ENCODE data around the gene COL15A1.

The COL15A1 gene

DNA sequence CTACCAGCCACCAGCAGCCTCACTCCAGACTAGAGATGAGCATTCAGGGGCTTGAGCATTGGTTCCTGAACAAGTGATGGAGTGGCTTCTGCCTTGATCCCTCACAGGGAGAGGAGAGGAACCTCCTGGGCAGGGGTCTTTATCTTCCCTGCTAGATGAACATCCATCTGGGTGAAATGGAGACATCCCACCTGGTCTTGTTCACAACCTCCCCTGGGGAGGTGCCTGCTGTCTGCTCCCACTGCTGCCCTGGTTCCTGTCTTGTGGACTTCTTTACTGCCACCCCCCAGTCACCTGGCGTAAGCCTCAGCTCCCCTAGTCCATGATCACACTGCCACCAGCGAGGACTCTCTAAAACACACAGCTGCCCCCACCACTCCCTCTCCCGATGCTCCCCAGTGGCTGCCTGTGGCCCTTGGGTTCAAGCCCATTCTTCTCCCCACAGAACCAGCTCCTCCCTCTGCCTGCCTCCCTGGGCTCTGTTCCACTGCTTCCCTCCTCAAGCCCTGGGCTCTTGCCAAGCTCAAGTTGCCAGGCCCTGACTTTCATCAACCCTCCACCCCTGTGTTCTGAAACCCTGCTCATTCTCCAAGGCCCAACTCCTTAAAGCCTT, 51.5 kb downstream of the COL15A1 start:
- DNase-seq (ENCODE audit: low read depth in 1 of 2, low spot score in 1 of 2) = no peak
- TF ChIP-seq JUND (IDR thresholded peaks at IDR 0.05; ENCODE audit: low read depth) = no peak
- in situ Hi-C loops (cut with HindIII; ENCODE audit: low pct_unique_long_range_greater_than_20kb, low sequenced_read_pairs) = no loop called here

DNA sequence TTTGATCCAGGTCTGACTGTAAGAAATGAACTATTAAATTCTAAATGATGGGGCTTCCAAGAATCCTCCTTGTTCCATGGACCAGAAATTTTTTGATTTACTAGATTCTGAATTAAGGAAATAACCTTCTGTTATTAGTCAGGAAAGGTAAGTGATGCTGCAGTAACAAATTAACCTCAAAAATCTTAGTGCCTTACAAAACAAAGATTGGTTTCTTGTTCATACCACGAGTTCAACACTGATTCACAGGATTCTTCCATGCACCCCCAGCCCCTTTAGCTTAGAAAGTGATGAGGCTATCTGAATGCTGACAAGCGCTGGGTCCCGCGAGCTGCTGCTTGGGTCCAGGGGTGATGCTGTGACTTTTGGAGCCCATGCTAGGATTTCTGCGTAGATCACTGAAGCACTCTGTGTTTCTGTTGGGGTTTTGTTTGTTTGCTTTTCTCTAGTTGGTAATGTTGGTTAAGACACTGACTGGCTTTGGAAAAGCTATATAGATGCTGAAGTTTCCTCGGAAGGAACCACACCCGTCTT, 52.3 kb downstream of the COL15A1 start:
- TF ChIP-seq JUND (IDR thresholded peaks at IDR 0.05; ENCODE audit: low read depth) = no peak
- no peak for DNase-seq (ENCODE audit: low read depth in 1 of 2, low spot score in 1 of 2)
- in situ Hi-C loops (cut with HindIII; ENCODE audit: low pct_unique_long_range_greater_than_20kb, low sequenced_read_pairs) = no loop called here

- DNase-seq (ENCODE audit: low read depth in 1 of 2, low spot score in 1 of 2) = no peak
- no peak for TF ChIP-seq JUND (IDR thresholded peaks at IDR 0.05; ENCODE audit: low read depth)
- in situ Hi-C loops (cut with HindIII; ENCODE audit: low pct_unique_long_range_greater_than_20kb, low sequenced_read_pairs) = no loop called here
Measured at GRCh38 chr9:98997604-98998003, 53.9 kb downstream of the COL15A1 start.

DNA sequence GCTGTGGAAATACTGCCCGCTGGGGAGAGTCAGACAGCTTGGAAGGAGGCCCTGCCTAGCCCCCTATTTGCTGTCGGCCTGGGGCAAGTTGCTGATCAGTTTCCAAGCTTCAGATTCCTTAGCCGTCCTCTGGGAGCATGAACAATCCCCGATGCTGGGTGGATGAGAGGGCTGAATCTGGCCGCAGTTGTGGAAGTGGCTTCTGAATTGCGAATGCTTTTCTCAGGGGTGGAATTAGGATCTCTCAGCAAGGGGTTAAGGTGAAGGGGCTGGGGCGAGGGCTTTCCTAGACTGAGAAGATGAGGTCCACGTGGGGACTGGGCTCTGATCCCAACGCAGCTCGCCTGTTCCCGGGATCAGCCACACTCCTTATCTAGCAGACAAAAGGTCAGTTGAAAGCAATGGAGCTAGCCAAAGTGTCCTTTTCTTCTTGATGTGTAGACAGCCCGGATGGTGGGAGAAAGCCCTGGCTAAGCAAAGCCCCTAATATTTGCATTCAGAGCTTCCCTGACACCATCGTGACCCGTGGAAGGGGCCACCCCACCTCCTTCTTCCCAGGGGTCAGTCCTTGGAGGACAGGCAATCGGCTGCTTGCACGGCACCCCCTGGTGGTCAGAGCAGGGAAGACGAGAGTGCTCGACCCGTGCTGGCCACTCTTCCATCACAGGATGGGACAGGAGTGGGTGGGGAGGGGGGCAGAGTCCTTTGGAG, 54.9 kb downstream of the COL15A1 start:
- in situ Hi-C loops (cut with HindIII; ENCODE audit: low pct_unique_long_range_greater_than_20kb, low sequenced_read_pairs) = no loop called here
- TF ChIP-seq JUND (IDR thresholded peaks at IDR 0.05; ENCODE audit: low read depth) = no peak
- peak; percentile 43 to 59 for DNase-seq (ENCODE audit: low read depth in 1 of 2, low spot score in 1 of 2)

DNA sequence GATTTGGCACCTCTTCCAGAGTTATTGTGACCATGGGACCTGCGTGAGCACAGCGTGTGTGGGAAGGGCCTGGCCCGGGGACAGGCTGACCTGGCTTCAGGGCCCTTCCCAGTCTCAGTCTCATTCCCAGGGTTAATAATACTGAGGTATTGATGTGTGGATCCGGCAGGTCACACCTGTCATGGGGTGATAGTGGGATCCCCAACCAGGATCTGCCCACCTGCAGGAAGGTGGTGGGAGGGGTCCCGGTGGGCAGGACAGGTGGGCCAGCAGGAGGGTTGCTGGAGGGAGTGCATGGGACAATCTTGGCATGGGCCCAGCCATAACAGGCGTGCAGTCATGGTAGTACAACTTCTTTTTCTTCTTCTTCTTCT, 55.4 kb downstream of the COL15A1 start:
- in situ Hi-C loops (cut with HindIII; ENCODE audit: low pct_unique_long_range_greater_than_20kb, low sequenced_read_pairs) = no loop called here
- no peak for DNase-seq (ENCODE audit: low read depth in 1 of 2, low spot score in 1 of 2)
- TF ChIP-seq JUND (IDR thresholded peaks at IDR 0.05; ENCODE audit: low read depth) = no peak

DNA sequence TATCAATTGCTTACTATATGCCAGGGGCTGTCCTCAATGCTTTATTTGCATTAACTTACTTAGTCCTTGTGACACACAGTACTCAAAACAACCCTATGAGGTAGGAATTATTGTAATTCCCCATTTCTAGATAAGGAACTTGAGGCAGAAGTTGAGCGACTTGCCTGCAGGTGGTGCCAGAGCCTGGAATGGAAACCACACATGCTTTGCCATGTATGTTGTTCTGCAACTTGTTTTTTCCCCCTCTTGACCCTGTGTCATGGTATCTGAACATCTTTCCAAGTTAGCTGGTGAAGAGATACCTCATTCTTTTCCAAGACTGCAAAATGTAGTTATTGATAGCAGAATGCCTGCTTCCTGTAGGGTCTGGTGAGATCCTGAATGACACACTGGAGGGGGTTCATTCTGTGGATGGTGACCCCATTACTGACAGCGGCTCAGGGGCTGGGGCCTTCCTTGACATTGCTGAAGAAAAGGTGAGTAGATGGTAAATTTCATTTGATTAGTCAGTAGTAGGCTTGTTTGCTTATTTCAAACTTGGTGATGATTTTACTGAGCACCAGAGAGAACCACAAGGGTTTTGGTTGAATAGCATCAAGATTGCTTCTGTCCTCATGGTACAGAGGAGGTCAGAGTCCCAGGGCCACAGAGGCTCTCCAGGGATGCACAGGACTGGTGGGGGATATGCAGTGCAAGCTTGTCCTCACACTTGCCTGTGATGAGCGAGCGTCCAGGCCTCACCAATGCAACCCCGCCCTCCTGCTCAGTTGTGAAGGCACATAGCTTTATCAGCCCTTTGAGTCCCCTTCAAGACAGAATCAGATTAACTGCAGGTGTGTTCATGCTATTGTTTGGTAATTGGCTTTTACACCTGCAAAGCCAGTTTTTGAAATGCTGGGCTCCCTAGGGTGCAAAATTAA, 57.0 kb downstream of the COL15A1 start:
- no peak for TF ChIP-seq JUND (IDR thresholded peaks at IDR 0.05; ENCODE audit: low read depth)
- DNase-seq (ENCODE audit: low read depth in 1 of 2, low spot score in 1 of 2) = peak in 1 of 2 experiments; percentile 72
- in situ Hi-C loops (cut with HindIII; ENCODE audit: low pct_unique_long_range_greater_than_20kb, low sequenced_read_pairs) = no loop called here

GRCh38 chr9:99001892-99002291, 58.2 kb downstream of the COL15A1 start:
- in situ Hi-C loops (cut with HindIII; ENCODE audit: low pct_unique_long_range_greater_than_20kb, low sequenced_read_pairs) = no loop called here
- TF ChIP-seq JUND (IDR thresholded peaks at IDR 0.05; ENCODE audit: low read depth) = no peak
- no peak for DNase-seq (ENCODE audit: low read depth in 1 of 2, low spot score in 1 of 2)

DNA sequence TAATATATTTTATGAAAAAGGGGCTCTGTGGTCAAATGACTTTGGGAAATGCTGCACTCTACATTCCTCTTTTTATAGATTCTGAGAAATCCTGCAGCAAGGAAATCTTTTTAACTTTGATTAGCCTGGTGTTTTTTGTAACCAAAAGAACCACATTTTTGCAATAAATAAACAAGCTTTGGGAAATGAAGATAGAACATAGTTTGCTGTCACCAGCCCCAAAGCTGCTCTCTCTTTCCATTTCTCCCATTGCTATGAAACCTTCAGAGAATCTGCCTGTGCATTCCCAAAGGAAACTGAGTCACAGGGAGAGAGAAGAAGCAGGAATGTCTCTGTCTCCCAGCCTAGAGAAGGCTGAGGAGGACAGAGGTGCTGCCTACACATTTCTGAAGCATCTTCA, 59.0 kb downstream of the COL15A1 start:
- in situ Hi-C loops (cut with HindIII; ENCODE audit: low pct_unique_long_range_greater_than_20kb, low sequenced_read_pairs) = no loop called here
- no peak for DNase-seq (ENCODE audit: low read depth in 1 of 2, low spot score in 1 of 2)
- no peak for TF ChIP-seq JUND (IDR thresholded peaks at IDR 0.05; ENCODE audit: low read depth)

DNA sequence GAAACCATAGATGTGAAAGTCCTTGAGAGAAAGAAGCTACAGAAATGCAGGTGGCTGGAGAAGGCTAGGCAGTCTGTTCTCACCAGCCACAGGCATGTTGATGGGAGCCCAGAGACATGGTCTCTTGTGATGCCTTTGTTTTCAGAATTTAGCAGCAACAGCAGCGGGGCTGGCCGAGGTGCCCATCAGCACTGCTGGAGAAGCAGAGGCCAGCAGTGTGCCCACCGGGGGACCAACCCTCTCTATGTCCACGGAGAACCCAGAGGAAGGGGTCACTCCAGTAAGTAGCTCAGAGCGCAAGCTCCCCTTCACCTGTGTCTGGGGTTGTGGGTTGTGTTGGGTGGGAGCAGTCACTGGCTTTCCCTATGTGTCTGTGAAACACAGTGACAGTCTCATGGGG, 59.6 kb downstream of the COL15A1 start:
- in situ Hi-C loops (cut with HindIII; ENCODE audit: low pct_unique_long_range_greater_than_20kb, low sequenced_read_pairs) = no loop called here
- no peak for TF ChIP-seq JUND (IDR thresholded peaks at IDR 0.05; ENCODE audit: low read depth)
- no peak for DNase-seq (ENCODE audit: low read depth in 1 of 2, low spot score in 1 of 2)

DNA sequence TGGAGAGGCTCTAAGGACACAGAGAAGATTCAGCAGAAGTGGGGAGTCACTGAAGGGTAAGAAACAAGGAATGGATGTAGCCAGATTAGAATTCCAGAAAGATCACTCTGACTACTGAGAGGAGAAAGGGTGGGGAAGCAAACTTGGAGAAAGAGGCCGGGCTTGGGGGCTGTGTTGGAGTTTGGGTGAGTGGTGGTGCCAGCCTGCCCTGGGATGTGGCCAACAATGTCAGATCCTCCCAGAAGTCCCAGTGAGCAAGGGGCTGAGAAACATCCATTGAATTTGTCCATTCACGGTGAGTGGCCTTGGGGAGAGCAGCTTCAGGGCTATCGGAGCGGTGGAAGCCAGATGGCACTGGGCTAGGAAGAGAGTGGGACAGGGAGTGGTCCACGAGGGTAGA, 60.4 kb downstream of the COL15A1 start:
- DNase-seq (ENCODE audit: low read depth in 1 of 2, low spot score in 1 of 2) = no peak
- in situ Hi-C loops (cut with HindIII; ENCODE audit: low pct_unique_long_range_greater_than_20kb, low sequenced_read_pairs) = no loop called here
- TF ChIP-seq JUND (IDR thresholded peaks at IDR 0.05; ENCODE audit: low read depth) = no peak

DNA sequence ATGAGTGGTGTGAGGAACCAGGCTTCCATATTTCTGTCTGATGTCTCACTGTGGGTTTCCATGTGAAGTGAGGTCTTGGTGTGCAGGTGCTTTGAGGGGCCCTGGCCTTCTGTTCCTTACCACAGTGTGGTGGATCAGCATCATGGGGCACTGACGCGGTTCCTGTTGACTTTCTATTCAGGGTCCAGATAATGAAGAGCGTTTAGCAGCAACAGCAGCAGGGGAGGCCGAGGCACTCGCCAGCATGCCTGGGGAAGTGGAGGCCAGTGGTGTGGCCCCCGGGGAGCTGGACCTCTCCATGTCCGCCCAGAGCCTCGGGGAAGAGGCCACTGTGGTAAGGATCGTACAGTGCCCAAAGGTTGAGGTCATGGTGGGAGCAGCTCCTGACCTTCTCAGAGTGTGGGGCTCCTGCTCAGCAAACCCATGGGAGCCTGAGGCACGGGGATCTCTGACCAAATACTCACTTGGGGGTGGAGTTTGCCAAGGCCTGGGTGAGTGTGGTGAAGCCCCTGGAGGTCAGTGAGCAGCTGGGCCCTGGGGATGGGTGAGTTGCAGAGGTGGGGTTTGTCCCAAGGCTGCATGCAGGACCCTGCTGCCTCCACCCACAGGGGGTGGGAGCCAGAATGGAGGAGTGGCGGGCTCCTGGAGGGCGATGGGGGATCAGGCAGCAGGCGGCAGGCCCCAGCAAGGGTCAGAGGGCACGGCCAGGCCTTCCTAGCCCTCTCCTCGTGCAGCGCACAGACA, 61.2 kb downstream of the COL15A1 start:
- TF ChIP-seq JUND (IDR thresholded peaks at IDR 0.05; ENCODE audit: low read depth) = no peak
- in situ Hi-C loops (cut with HindIII; ENCODE audit: low pct_unique_long_range_greater_than_20kb, low sequenced_read_pairs) = no loop called here
- DNase-seq (ENCODE audit: low read depth in 1 of 2, low spot score in 1 of 2) = no peak

- no peak for TF ChIP-seq JUND (IDR thresholded peaks at IDR 0.05; ENCODE audit: low read depth)
- DNase-seq (ENCODE audit: low read depth in 1 of 2, low spot score in 1 of 2) = no peak
- in situ Hi-C loops (cut with HindIII; ENCODE audit: low pct_unique_long_range_greater_than_20kb, low sequenced_read_pairs) = no loop called here
Measured at GRCh38 chr9:99005651-99006050, 61.9 kb downstream of the COL15A1 start.
